Measurements from ENCODE around the gene TEC. TPM values are rescaled to one million over a fixed set of nuclear protein-coding genes. Genes with fewer than 3 reads are reported as not detected.

The TEC gene
- total RNA-seq, 1 experiment from 2014 or later, result 4.5 TPM

DNA sequence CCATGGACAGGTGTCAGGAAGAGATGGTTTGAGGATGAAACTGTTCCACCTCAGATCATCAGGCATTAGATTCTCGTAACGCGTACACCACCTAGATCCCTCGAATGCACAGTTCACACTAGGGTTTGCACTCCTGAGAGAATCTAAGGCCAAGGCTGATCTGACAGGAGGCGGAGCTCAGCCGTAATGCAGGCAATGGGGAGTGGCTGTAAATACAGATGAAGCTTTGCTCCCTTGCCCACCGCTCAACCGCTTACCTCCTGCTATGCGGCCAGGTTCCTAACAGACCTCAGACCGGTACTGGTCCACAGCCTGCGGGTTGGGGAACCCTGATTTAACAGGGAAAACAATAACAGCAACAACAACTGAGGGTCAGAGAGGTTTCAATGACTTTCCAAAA lies 2.0 kb upstream of the TEC start:
- CTCF ChIA-PET, result no interaction called here
- no peak overlapping the region for H3K27ac ChIP-seq (ENCODE audit: low read depth, low read length)
- no peaks in the 10 kb centered on the region for H3K9me2 ChIP-seq (ENCODE audit: insufficient read depth)
- no peaks in the 10 kb centered on the region for H3K27me3 ChIP-seq (ENCODE audit: insufficient read depth, low read length)
- no peak overlapping the region for H3K4me2 ChIP-seq (ENCODE audit: low read length)
- H3K4me1 ChIP-seq (ENCODE audit: control insufficient read depth in 1 of 2, insufficient read depth in 2 of 2, low read length in 2 of 2), result peaks cover 2 to 25% of the 10 kb centered on the region in 2 experiments; a peak in 3 of 4 replicates
- no peaks in the 10 kb centered on the region for H4K20me1 ChIP-seq (ENCODE audit: insufficient read depth)
- RAD21 ChIA-PET (ENCODE audit: low non-redundant PET in 1 of 2, low total read pairs in 2 of 2, uncharacterized antibody in 2 of 2, unreplicated experiment in 2 of 2), result no interaction called here
- DNase-seq (ENCODE audit: low read depth, low spot score) (no peak), ATAC-seq (no peak)
- H2AFZ ChIP-seq (ENCODE audit: low read depth, low read length, poor library complexity, severe bottlenecking), result no peak overlapping the region
- POLR2A ChIA-PET, result no interaction called here
- no peak for TF ChIP-seq ZNF274 (IDR thresholded peaks at IDR 0.05; ENCODE audit: low read depth, low read length)
- TF ChIP-seq, protein P1, sequence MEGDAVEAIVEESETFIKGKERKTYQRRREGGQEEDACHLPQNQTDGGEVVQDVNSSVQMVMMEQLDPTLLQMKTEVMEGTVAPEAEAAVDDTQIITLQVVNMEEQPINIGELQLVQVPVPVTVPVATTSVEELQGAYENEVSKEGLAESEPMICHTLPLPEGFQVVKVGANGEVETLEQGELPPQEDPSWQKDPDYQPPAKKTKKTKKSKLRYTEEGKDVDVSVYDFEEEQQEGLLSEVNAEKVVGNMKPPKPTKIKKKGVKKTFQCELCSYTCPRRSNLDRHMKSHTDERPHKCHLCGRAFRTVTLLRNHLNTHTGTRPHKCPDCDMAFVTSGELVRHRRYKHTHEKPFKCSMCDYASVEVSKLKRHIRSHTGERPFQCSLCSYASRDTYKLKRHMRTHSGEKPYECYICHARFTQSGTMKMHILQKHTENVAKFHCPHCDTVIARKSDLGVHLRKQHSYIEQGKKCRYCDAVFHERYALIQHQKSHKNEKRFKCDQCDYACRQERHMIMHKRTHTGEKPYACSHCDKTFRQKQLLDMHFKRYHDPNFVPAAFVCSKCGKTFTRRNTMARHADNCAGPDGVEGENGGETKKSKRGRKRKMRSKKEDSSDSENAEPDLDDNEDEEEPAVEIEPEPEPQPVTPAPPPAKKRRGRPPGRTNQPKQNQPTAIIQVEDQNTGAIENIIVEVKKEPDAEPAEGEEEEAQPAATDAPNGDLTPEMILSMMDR (IDR thresholded peaks at IDR 0.05 in 2 of 3, conservative IDR thresholded peaks at IDR 0.05 in 1 of 3; ENCODE audit: borderline replicate concordance in 1 of 3, insufficient read depth in 1 of 3, low read depth in 2 of 3, low read length in 2 of 3), result no peak
- TF ChIP-seq ELF1 (IDR thresholded peaks at IDR 0.05; ENCODE audit: borderline replicate concordance, low read depth), result no peak
- no peak for TF ChIP-seq POLR2AphosphoS5 (IDR thresholded peaks at IDR 0.05; ENCODE audit: low read depth, low read length)
- TF ChIP-seq, protein P2, sequence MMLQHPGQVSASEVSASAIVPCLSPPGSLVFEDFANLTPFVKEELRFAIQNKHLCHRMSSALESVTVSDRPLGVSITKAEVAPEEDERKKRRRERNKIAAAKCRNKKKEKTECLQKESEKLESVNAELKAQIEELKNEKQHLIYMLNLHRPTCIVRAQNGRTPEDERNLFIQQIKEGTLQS (IDR thresholded peaks at IDR 0.05), result no peak
- no peak for TF ChIP-seq EGR1 (IDR thresholded peaks at IDR 0.05; ENCODE audit: low read depth)
- TF ChIP-seq CBX3 (IDR thresholded peaks at IDR 0.05; ENCODE audit: low read depth), result no peak
- no peak for TF ChIP-seq SIN3A (IDR thresholded peaks at IDR 0.05; ENCODE audit: low read depth)
- TF ChIP-seq, protein P3, sequence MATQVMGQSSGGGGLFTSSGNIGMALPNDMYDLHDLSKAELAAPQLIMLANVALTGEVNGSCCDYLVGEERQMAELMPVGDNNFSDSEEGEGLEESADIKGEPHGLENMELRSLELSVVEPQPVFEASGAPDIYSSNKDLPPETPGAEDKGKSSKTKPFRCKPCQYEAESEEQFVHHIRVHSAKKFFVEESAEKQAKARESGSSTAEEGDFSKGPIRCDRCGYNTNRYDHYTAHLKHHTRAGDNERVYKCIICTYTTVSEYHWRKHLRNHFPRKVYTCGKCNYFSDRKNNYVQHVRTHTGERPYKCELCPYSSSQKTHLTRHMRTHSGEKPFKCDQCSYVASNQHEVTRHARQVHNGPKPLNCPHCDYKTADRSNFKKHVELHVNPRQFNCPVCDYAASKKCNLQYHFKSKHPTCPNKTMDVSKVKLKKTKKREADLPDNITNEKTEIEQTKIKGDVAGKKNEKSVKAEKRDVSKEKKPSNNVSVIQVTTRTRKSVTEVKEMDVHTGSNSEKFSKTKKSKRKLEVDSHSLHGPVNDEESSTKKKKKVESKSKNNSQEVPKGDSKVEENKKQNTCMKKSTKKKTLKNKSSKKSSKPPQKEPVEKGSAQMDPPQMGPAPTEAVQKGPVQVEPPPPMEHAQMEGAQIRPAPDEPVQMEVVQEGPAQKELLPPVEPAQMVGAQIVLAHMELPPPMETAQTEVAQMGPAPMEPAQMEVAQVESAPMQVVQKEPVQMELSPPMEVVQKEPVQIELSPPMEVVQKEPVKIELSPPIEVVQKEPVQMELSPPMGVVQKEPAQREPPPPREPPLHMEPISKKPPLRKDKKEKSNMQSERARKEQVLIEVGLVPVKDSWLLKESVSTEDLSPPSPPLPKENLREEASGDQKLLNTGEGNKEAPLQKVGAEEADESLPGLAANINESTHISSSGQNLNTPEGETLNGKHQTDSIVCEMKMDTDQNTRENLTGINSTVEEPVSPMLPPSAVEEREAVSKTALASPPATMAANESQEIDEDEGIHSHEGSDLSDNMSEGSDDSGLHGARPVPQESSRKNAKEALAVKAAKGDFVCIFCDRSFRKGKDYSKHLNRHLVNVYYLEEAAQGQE (IDR thresholded peaks at IDR 0.05; ENCODE audit: low read depth), result no peak
- TF ChIP-seq CEBPB (IDR thresholded peaks at IDR 0.05; ENCODE audit: low read depth), result no peak
- no peak for TF ChIP-seq ZFX (IDR thresholded peaks at IDR 0.05)
- TF ChIP-seq EZH2 (IDR thresholded peaks at IDR 0.05), result no peak
- TF ChIP-seq ZBTB33 (IDR thresholded peaks at IDR 0.05; ENCODE audit: extremely low read depth, insufficient replicate concordance, low read length), result no peak
- TF ChIP-seq JUND (IDR thresholded peaks at IDR 0.05), result no peak
- TF ChIP-seq, protein P4, sequence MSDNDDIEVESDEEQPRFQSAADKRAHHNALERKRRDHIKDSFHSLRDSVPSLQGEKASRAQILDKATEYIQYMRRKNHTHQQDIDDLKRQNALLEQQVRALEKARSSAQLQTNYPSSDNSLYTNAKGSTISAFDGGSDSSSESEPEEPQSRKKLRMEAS (IDR thresholded peaks at IDR 0.05), result no peak
- no peak for TF ChIP-seq POLR2A (IDR thresholded peaks at IDR 0.05; ENCODE audit: borderline replicate concordance, extremely low read depth, insufficient read depth, insufficient read length)
- no peaks in the 10 kb centered on the region for H3K36me3 ChIP-seq (ENCODE audit: control insufficient read depth in 1 of 2, insufficient read depth in 2 of 2, low read length in 2 of 2)
- intact Hi-C loops (cut with micrococcal nuclease), result loop anchor here (5.0 kb wide), 1 partner anchor 129 kb away; no protein-coding TSS in a partner anchor
- H3K79me2 ChIP-seq (ENCODE audit: insufficient read depth, low read length), result peaks cover 14% of the 10 kb centered on the region
- no peak overlapping the region for H3K4me3 ChIP-seq (replicated peaks in 1 of 2; ENCODE audit: low read depth in 1 of 2, low read length in 2 of 2)
- no peaks in the 10 kb centered on the region for H3K9me3 ChIP-seq (ENCODE audit: control insufficient read depth in 1 of 2, insufficient read depth in 1 of 2, low read depth in 1 of 2, low read length in 2 of 2)
- no TSS peak for BruUV-seq (replicated peaks)
- no peak overlapping the region for H3K9ac ChIP-seq (ENCODE audit: low read length)
